Activated CD4-positive, alpha-beta T cell treated with anti-CD3 and anti-CD28 coated beads for 24 hours (primary cell): ENCODE measurements around the gene PRKD3.
"Not testable (repeated sequence)": the region's sequence is repeated elsewhere in the genome, so short reads cannot be mapped to it uniquely, and the experiment has no call there.

Experiments
- DNase-seq, 2 donors: peaks; one replicate each; pipeline ENCODE4 v3.0.0-alpha.2; 2020; ENCODE audit warnings: low read depth in 2 of 2

The PRKD3 gene

GRCh38 chr2:37316181-37316580, 8.5 kb downstream of the PRKD3 start:
- DNase-seq = no peak

GRCh38 chr2:37315364-37315763, 9.3 kb downstream of the PRKD3 start:
- DNase-seq = no peak

- DNase-seq = no peak
These were observed 17.1 kb downstream of the PRKD3 start for GRCh38 chr2:37307500-37307899.

GRCh38 chr2:37306024-37306423, 18.6 kb downstream of the PRKD3 start:
- DNase-seq = no peak

- DNase-seq = no peak
These were observed 21.9 kb downstream of the PRKD3 start for GRCh38 chr2:37302701-37303252.

- DNase-seq = no peak
These were observed 23.2 kb downstream of the PRKD3 start for GRCh38 chr2:37301408-37301807.

GRCh38 chr2:37300578-37300977, 24.1 kb downstream of the PRKD3 start:
- no peak for DNase-seq

GRCh38 chr2:37300146-37300545, 24.5 kb downstream of the PRKD3 start:
- DNase-seq = no peak

GRCh38 chr2:37297632-37298031, 27.0 kb downstream of the PRKD3 start:
- no peak for DNase-seq

- no peak for DNase-seq
These were observed 29.1 kb downstream of the PRKD3 start for GRCh38 chr2:37295469-37296073.

GRCh38 chr2:37294858-37295257, 29.8 kb downstream of the PRKD3 start:
- DNase-seq = not testable (repeated sequence)

GRCh38 chr2:37291680-37292079, 33.0 kb downstream of the PRKD3 start:
- no peak for DNase-seq

GRCh38 chr2:37287966-37288365, 36.7 kb downstream of the PRKD3 start:
- no peak for DNase-seq

GRCh38 chr2:37284381-37284780, 40.3 kb downstream of the PRKD3 start:
- no peak for DNase-seq

- no peak for DNase-seq
These were observed 41.4 kb downstream of the PRKD3 start for GRCh38 chr2:37283207-37283606.

- no peak for DNase-seq
These were observed 41.9 kb downstream of the PRKD3 start for GRCh38 chr2:37282746-37283145.

GRCh38 chr2:37281916-37282315, 42.7 kb downstream of the PRKD3 start:
- no peak for DNase-seq

GRCh38 chr2:37276291-37276690, 48.3 kb downstream of the PRKD3 start:
- no peak for DNase-seq
